GM12801 (cell line): Measurements from ENCODE around the gene BCL2L14.

Experiments
- CTCF ChIP-seq: IDR thresholded peaks from one replicate; pipeline ENCODE4 v1.5.1; 2011; ENCODE audit warnings: control low read depth; ENCODE audit not compliant: insufficient read length; ENCODE audit errors: extremely low read depth

The BCL2L14 gene

DNA sequence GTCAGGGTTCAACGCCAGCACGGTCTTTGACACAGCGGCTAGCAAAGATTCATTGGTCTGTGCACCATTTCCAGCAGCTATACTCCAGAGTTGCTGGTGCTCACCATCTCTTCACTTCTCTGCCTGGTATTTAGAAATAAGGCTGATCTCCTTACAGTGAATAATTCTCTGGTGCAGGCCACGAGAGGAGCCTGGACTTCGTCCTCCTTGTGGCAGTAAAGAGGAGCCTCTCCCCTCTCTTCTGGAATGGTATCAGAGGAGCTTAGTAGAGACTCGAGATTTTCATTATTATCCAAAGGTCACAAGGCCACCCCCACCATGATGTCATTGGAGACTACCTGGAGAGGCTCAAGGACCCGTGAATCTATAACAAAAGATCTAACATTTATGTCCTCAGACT lies 30.8 kb upstream of the BCL2L14 start:
- TF ChIP-seq CTCF = no peak

DNA sequence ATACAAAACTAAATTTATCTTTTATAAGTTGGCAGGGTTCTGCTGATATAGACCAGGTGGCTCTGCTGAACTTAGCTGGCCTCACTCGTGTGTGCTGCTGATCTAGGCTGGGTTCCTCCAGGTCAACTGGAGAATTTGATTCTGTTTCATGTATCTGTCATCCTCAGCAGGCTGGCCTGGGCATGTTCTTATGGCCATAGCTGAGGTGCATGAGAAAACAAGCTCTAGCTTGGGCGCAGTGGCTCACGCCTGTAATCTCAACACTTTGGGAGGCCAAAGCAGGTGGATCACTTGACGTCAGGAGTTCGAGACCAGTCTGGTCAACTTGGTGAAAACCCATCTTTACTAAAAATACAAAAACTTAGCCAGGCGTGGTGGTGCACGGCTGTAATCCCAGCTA lies 24.3 kb upstream of the BCL2L14 start:
- TF ChIP-seq CTCF = no peak

GRCh38 chr12:12047682-12048081 lies 23.1 kb upstream of the BCL2L14 start:
- no peak for TF ChIP-seq CTCF

GRCh38 chr12:12048266-12048665 lies 22.5 kb upstream of the BCL2L14 start:
- no peak for TF ChIP-seq CTCF

DNA sequence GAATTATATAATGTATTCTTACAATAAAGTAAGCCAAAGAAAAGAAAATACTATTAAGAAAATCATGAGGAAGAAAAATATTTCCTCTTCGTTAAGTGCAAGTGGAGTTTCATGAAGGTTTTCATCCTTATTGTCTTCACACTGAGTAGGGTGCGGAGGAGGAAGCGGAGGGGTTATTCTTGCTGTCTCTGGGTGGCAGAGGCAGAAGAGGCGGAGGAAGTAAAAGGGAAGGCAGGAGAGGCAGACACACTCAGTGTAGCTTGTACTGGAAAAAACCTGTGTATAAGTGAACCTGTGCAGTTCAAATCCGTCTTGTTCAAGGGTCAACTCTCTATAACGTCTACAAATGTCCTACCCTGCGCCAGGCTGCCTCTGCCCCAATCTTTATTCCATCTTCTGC lies 22.0 kb upstream of the BCL2L14 start:
- TF ChIP-seq CTCF = no peak

- no peak for TF ChIP-seq CTCF
These were observed 19.1 kb upstream of the BCL2L14 start for GRCh38 chr12:12051668-12052067.

- no peak for TF ChIP-seq CTCF
These were observed 15.7 kb upstream of the BCL2L14 start for GRCh38 chr12:12054993-12055392.

GRCh38 chr12:12056951-12057350 lies 13.8 kb upstream of the BCL2L14 start:
- no peak for TF ChIP-seq CTCF
